Heart right ventricle (tissue), 16 donors: ENCODE measurements around the gene BUD31. TPM values are rescaled to one million over a fixed set of nuclear protein-coding genes. Genes with fewer than 3 reads are reported as not detected.
A peak's percentile ranks its signal among the peaks of the same experiment; 100 is the strongest.

Experiments
- ATAC-seq, 8 donors: fragments of 200-7000 bp; cut with Tn5 transposase; one replicate each; pipeline ENCODE4 v1.9.1; 2020; ENCODE audit warnings: mild to moderate bottlenecking in 8 of 8, moderate library complexity in 8 of 8, moderate number of reproducible peaks in 1 of 8
- DNase-seq, 2 donors: peaks; one replicate each; pipeline ENCODE4 v3.0.0-alpha.2; 2020
- H3K27ac ChIP-seq, 10 donors: fragments of 200-600 bp; sonication (generic) in 2 of 10; one replicate each; pipeline versions ENCODE4 v1.5.0 to v1.8.0; 2020 to 2022; ENCODE audit warnings: mild to moderate bottlenecking in 3 of 10
- H3K27me3 ChIP-seq, 7 donors: fragments of 200-600 bp; one replicate each; pipeline ENCODE4 v1.8.0; 2021 to 2022; ENCODE audit warnings: mild to moderate bottlenecking in 2 of 7
- H3K36me3 ChIP-seq, 9 donors: fragments of 200-600 bp; sonication (generic) in 1 of 9; one replicate each; pipeline versions ENCODE4 v1.5.0 to v1.8.0; 2020 to 2022; ENCODE audit warnings: mild to moderate bottlenecking in 2 of 9
- H3K4me1 ChIP-seq, 9 donors: fragments of 200-600 bp; sonication (generic) in 1 of 9; one replicate each; pipeline versions ENCODE4 v1.5.0 to v1.8.0; 2020 to 2022; ENCODE audit warnings: mild to moderate bottlenecking in 4 of 9
- H3K4me3 ChIP-seq, 10 donors: fragments of 200-600 bp; sonication (generic) in 2 of 10; one replicate each; pipeline versions ENCODE4 v1.5.0 to v1.8.0; 2020 to 2022; ENCODE audit warnings: mild to moderate bottlenecking in 7 of 10, moderate library complexity in 2 of 10
- H3K9me3 ChIP-seq, 11 donors: fragments of 200-600 bp in 10 of 11; sonication (generic) in 2 of 11; one replicate each; pipeline versions ENCODE4 v1.5.0 to v1.8.0; 2013 to 2022; ENCODE audit warnings: mild to moderate bottlenecking in 2 of 11, control low read depth in 1 of 11, moderate library complexity in 1 of 11
- WGBS, 2 donors: extraction: QIAGEN DNeasy Blood & Tissue Kit; methylation state at CpG; one replicate each; pipeline ENCODE4 v1.1.7; 2013; ENCODE audit warnings: inconsistent platforms in 1 of 2; 5-methylcytosine and 5-hydroxymethylcytosine counted together
- intact Hi-C, 10 donors: fragments of 100-400 bp; cut with DNase I; formaldehyde crosslinking; loops; one replicate each; pipeline versions ENCODE4 v1.11.1 to v1.14.2; 2022
- polyA plus RNA-seq, 2 donors: library from polyadenylated mRNA; stranded (reverse); fragments of 200-250 nt; gene quantifications; one replicate each; pipeline ENCODE4 v1.2.3, GENCODE V29; 2013
- total RNA-seq, 10 donors: library from RNA; stranded (reverse); fragmentation: NEBNext Ultra II Directional in 3 of 10; extraction: Animal tissue kit (Norgen Biotek cat#: 25700) in 3 of 10; gene quantifications; one replicate each; pipeline versions ENCODE4 v1.2.1 to v1.2.4, GENCODE V29; 2021 to 2023
- TF ChIP-seq, protein P1 (sequence below), 9 donors: fragments of 200-600 bp; sonication (generic) in 2 of 9; IDR thresholded peaks; one replicate each; pipeline versions ENCODE4 v1.5.0 to v1.8.0; 2021 to 2022; ENCODE audit warnings: antibody characterized with exemption in 9 of 9, mild to moderate bottlenecking in 5 of 9, moderate library complexity in 1 of 9
- donor health status: Arrhythmogenic right ventricular cardiomyopathy.
- donor health status: ischemic (EF 13 %, LVEDD 7.1; RV severe dilation, severe dysfunction).
- donor health status: healthy with polysubstance abuse.
- donor health status: DM: no; HTN: yes; CAD: no.
- donor health status: DM: no; HTN: no; CAD: no.
- donor health status: ischemic (EF 25% LVEDD 6.9; RV normal size, moderate dysfunction).
- donor health status: ischemic (EF 25% LVEDD 5.7; RV mildly dilated, moderate dysfunction).
- donor health status: healthy.
- donor health status: DM: yes; HTN: yes; CAD: no.
- donor health status: Ischemic cardiomyopathy.
- donor health status: ischemic (EF 35%, LVEDD 5.7; RV mildly dilated, moderate dysfunction).
- donor health status: nonischemic (EF 11% LVEDD 7.7; RV severe dilation, severe dysfunction).
- donor health status: DM: yes; HTN: yes; CAD: no.
- donor health status: PGD.
- donor health status: ischemic (EF 29% LVEDD 5.4; RV normal size, mild dysfunction).
- donor health status: nonischemic (EF 23%, LVEDD 6.1; RV moderate dilation, normal function).

Gene BUD31
- total and polyA plus RNA-seq, 12 donors = 28.3 to 116 (median 43.4) TPM

DNA sequence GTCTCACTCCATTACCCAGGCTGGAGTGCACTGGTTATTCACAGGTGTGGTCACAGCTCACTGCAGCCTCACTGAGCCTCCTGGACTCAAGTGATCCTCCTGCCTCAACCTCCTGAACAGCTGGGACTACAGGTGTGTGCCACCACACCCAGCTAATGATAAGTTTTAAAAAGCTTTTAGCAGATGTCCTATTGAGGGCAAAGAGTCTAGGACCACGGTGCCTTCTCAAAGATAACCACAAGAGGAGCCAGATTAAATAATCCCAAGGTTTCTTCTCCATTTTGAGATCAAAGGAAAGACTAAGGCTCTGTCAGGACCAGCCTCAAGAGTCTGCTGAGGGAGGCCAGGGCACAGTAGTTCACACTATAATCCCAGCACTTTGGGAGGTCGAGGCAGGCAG lies 52.5 kb downstream of the BUD31 start:
- TF ChIP-seq, protein P1, sequence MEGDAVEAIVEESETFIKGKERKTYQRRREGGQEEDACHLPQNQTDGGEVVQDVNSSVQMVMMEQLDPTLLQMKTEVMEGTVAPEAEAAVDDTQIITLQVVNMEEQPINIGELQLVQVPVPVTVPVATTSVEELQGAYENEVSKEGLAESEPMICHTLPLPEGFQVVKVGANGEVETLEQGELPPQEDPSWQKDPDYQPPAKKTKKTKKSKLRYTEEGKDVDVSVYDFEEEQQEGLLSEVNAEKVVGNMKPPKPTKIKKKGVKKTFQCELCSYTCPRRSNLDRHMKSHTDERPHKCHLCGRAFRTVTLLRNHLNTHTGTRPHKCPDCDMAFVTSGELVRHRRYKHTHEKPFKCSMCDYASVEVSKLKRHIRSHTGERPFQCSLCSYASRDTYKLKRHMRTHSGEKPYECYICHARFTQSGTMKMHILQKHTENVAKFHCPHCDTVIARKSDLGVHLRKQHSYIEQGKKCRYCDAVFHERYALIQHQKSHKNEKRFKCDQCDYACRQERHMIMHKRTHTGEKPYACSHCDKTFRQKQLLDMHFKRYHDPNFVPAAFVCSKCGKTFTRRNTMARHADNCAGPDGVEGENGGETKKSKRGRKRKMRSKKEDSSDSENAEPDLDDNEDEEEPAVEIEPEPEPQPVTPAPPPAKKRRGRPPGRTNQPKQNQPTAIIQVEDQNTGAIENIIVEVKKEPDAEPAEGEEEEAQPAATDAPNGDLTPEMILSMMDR (IDR thresholded peaks at IDR 0.05) = no peak
- WGBS, 2 donors = 90 to 93% methylated on average over 2 of the region's 2 CpGs
- no peak for DNase-seq
- peaks cover 0 to 75% (median 18%) of the 10 kb centered on the region in 9 donors for H3K36me3 ChIP-seq
- no peak overlapping the region for H3K4me3 ChIP-seq
- no peaks in the 10 kb centered on the region for H3K9me3 ChIP-seq
- H3K4me1 ChIP-seq = peaks cover 4 to 68% (median 44%) of the 10 kb centered on the region in 9 donors
- intact Hi-C loops = no loop called here
- H3K27me3 ChIP-seq = no peaks in the 10 kb centered on the region
- no peak overlapping the region for H3K27ac ChIP-seq
- ATAC-seq = no peak

DNA sequence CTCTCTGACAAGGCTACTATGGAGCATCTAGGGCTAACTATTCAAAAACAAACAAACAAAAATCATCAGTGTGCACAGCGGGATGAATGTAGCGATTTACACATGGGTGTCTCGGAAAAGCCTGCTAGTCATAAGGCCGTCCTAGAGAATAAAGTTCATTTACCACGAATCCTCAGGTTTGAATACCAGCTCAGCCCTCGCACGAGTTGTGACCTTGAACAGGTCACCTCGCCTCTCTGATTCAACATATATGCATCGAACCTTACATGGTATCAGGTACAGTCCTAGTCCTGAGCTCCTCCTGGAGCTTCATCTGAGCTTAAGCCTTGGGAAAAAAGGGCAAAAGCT lies 56.6 kb downstream of the BUD31 start:
- Histone ChIP-seq H3K4me3 (peak overlapping the region; percentile 69 to 97 (median 90)), H3K4me1 (peaks cover 4 to 66% (median 40%) of the 10 kb centered on the region in 9 donors), H3K27ac (peak overlapping the region; percentile 67 to 98 (median 92)), H3K36me3 (peaks cover 0 to 33% (median 4%) of the 10 kb centered on the region in 9 donors), H3K27me3 (no peaks in the 10 kb centered on the region), H3K9me3 (no peaks in the 10 kb centered on the region)
- DNase-seq = no peak
- peak in 7 of 8 donors; percentile 1 to 17 (median 11) for ATAC-seq
- intact Hi-C loops = no loop called here
- TF ChIP-seq, protein P1 (IDR thresholded peaks at IDR 0.05) = no peak
- 3 to 6% methylated on average over 9 of the region's 9 CpGs for WGBS, 2 donors

DNA sequence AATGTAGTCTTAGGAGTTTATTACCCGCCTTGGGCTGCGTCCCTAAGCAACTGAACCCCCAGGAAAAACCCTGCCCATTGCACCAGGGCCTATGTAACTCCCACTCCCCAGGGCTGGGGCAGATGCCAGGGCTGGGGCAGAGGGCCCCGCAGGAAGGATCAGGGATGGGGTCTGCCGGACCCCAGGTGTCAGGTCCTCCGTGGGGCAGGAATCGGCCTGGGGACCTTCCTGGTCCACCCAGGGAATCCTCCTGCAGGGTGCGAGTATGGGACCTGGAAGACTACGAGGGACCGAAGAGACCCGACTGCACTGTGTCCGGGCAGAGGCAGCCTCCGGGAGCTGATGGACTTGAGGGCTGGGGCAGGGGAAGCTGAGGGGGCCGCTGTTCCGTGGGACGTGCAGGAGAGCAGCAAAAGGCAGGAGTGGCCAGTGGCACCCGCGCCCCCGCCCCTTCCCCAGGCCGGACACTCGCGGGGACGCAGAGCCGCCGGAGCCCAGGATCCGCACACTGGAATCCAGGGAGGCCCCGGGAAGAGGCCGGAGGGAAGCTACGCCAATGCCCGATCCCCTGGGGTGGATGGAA lies 59.7 kb downstream of the BUD31 start:
- Histone ChIP-seq H3K27ac (no peak overlapping the region), H3K4me3 (no peak overlapping the region), H3K9me3 (no peaks in the 10 kb centered on the region), H3K4me1 (peaks cover 4 to 51% (median 34%) of the 10 kb centered on the region in 9 donors), H3K36me3 (peaks cover 0 to 12% (median 4%) of the 10 kb centered on the region in 9 donors), H3K27me3 (no peaks in the 10 kb centered on the region)
- WGBS, 2 donors = 84 to 88% methylated on average over 29 of the region's 29 CpGs
- TF ChIP-seq, protein P1 (IDR thresholded peaks at IDR 0.05) = no peak
- DNase-seq (no peak), ATAC-seq (no peak)
- intact Hi-C loops = no loop called here

Other genes with a start within 250 kb of the BUD31 start
- not detected for gene KPNA7, start 200.9 kb upstream of the BUD31 start, total RNA-seq
- under 1 TPM in 1 of 2 donors, not detected in 1; 0.04 TPM for gene KPNA7, start 200.9 kb upstream of the BUD31 start, polyA plus RNA-seq
- not detected for gene MYH16, start 136.1 kb upstream of the BUD31 start, total RNA-seq
- not detected for gene MYH16, start 136.1 kb upstream of the BUD31 start, polyA plus RNA-seq
- gene ARPC1A, start 83.1 kb upstream of the BUD31 start, total RNA-seq = 100 to 1,000 TPM; 110 to 147 (median 134) TPM
- gene ARPC1A, start 83.1 kb upstream of the BUD31 start, polyA plus RNA-seq = 100 to 1,000 TPM in 1 of 2 donors, 10 to 100 TPM in 1; 93.1 to 213 TPM
- gene ARPC1B, start 34.2 kb upstream of the BUD31 start, total RNA-seq = 10 to 100 TPM; 16.2 to 92.0 (median 19.0) TPM
- 100 to 1,000 TPM in 1 of 2 donors, 10 to 100 TPM in 1; 35.4 to 161 TPM for gene ARPC1B, start 34.2 kb upstream of the BUD31 start, polyA plus RNA-seq
- 100 to 1,000 TPM in 3 of 10 donors, 10 to 100 TPM in 7; 89.7 to 130 (median 97.6) TPM for gene PDAP1, start 372 bp upstream of the BUD31 start, total RNA-seq
- 100 to 1,000 TPM in 1 of 2 donors, 10 to 100 TPM in 1; 71.4 to 312 TPM for gene PDAP1, start 372 bp upstream of the BUD31 start, polyA plus RNA-seq
- 1 to 10 TPM; 2.7 to 4.8 (median 3.1) TPM for gene PTCD1, start 29.8 kb downstream of the BUD31 start, total RNA-seq
- 1 to 10 TPM; 2.4 to 3.2 TPM for gene PTCD1, start 29.8 kb downstream of the BUD31 start, polyA plus RNA-seq
- gene CPSF4, start 30.0 kb downstream of the BUD31 start, total RNA-seq = 10 to 100 TPM; 12.6 to 21.7 (median 15.7) TPM
- gene CPSF4, start 30.0 kb downstream of the BUD31 start, polyA plus RNA-seq = 10 to 100 TPM; 19.7 to 20.7 TPM
- 100 to 1,000 TPM; 571 to 924 (median 746) TPM for gene ATP5MF, start 57.2 kb downstream of the BUD31 start, total RNA-seq
- gene ATP5MF, start 57.2 kb downstream of the BUD31 start, polyA plus RNA-seq = 1,000 to 10,000 TPM; 2,534 to 4,161 TPM
- gene ZNF789, start 63.9 kb downstream of the BUD31 start, total RNA-seq = 1 to 10 TPM; 1.7 to 5.6 (median 3.7) TPM
- 10 to 100 TPM in 1 of 2 donors, 1 to 10 TPM in 1; 2.5 to 10.9 TPM for gene ZNF789, start 63.9 kb downstream of the BUD31 start, polyA plus RNA-seq
- gene ZNF394, start 91.3 kb downstream of the BUD31 start, total RNA-seq = 10 to 100 TPM; 14.1 to 20.2 (median 16.0) TPM
- 10 to 100 TPM; 10.8 to 23.6 TPM for gene ZNF394, start 91.3 kb downstream of the BUD31 start, polyA plus RNA-seq
- gene ZKSCAN5, start 95.7 kb downstream of the BUD31 start, total RNA-seq = 1 to 10 TPM; 5.7 to 8.5 (median 7.8) TPM
- gene ZKSCAN5, start 95.7 kb downstream of the BUD31 start, polyA plus RNA-seq = 1 to 10 TPM; 2.8 to 3.0 TPM
- 1 to 10 TPM; 4.3 to 7.7 (median 5.6) TPM for gene FAM200A, start 143.1 kb downstream of the BUD31 start, total RNA-seq
- gene FAM200A, start 143.1 kb downstream of the BUD31 start, polyA plus RNA-seq = 1 to 10 TPM; 3.4 to 7.5 TPM
- gene ZNF655, start 149.7 kb downstream of the BUD31 start, total RNA-seq = 10 to 100 TPM; 27.2 to 37.6 (median 30.8) TPM
- 10 to 100 TPM; 22.0 to 54.1 TPM for gene ZNF655, start 149.7 kb downstream of the BUD31 start, polyA plus RNA-seq
- under 1 TPM in 3 of 10 donors, not detected in 7; 0.20 to 0.23 (median 0.23) TPM for gene TMEM225B, start 189.3 kb downstream of the BUD31 start, total RNA-seq
- under 1 TPM; 0.10 to 0.37 TPM for gene TMEM225B, start 189.3 kb downstream of the BUD31 start, polyA plus RNA-seq
- gene ZSCAN25, start 208.0 kb downstream of the BUD31 start, total RNA-seq = 10 to 100 TPM in 3 of 10 donors, 1 to 10 TPM in 7; 6.1 to 10.5 (median 7.8) TPM
- gene ZSCAN25, start 208.0 kb downstream of the BUD31 start, polyA plus RNA-seq = 1 to 10 TPM; 2.5 to 3.6 TPM